ENCODE data around the gene RAPGEF2. TPM values are rescaled to one million over a fixed set of nuclear protein-coding genes. Genes with fewer than 3 reads are reported as not detected.

RAPGEF2 gene
- total and polyA plus RNA-seq, 2 of the 8 experiments (the other 6 are each of a cell fraction or from before 2014, with no cell fraction given) = 24.4 to 48.6 TPM

DNA sequence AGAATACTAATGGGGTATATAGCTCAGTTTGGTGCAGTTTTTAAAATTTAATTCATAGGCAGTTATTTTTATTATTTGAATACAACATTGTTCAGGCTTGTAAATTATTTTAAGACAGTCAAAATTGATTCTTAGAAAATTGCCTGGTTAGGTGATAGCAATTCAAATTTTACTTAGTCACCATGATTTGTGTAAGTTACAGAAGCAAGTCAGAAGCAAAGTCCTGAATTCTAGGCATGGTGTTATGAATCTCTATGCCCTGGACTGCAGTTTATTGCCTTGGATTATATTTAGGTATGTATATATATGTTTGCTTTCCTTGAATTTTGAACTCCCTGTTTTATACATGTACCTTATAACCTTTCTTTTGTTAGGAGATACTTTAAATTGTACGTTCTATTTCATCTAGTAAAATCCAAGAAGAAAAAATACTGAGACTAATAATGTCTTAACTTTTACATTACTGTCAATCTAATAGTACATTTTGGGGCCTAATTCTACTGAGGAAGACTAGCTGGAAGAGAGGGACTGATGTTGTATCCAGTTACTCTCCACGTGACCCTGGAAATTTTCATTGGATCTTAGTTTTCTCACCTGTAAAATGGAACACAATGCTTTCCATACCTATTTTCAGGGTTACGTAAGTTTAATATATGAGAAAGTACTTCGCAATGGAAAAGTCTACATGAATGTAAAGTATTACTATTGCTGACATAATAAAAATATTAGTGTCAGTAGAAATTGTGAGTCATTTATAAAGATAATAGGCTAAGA, 25.1 kb downstream of the RAPGEF2 start (continued):
- TF ChIP-seq, protein P1, sequence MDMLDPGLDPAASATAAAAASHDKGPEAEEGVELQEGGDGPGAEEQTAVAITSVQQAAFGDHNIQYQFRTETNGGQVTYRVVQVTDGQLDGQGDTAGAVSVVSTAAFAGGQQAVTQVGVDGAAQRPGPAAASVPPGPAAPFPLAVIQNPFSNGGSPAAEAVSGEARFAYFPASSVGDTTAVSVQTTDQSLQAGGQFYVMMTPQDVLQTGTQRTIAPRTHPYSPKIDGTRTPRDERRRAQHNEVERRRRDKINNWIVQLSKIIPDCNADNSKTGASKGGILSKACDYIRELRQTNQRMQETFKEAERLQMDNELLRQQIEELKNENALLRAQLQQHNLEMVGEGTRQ (IDR thresholded peaks at IDR 0.05; ENCODE audit: low read length) = no peak
- TF ChIP-seq TBP (IDR thresholded peaks at IDR 0.05; ENCODE audit: low read depth, low read length) (no peak), GABPA (IDR thresholded peaks at IDR 0.05; ENCODE audit: borderline replicate concordance, insufficient read depth, low read length) (no peak), KDM4A (IDR thresholded peaks at IDR 0.05; ENCODE audit: low read depth, low read length, severe bottlenecking) (no peak), YY1 (IDR thresholded peaks at IDR 0.05; ENCODE audit: low read depth, low read length) (no peak), HDAC2 (IDR thresholded peaks at IDR 0.05; ENCODE audit: borderline replicate concordance in 1 of 2, low read depth in 2 of 2, low read length in 2 of 2) (no peak), CTBP2 (IDR thresholded peaks at IDR 0.05; ENCODE audit: borderline replicate concordance, insufficient read depth, insufficient read length, low read length) (no peak), SP1 (IDR thresholded peaks at IDR 0.05; ENCODE audit: low read depth, low read length) (no peak)

Measured in H1 (cell line).